ENCODE results near the gene SNAP47.

Gene SNAP47

DNA sequence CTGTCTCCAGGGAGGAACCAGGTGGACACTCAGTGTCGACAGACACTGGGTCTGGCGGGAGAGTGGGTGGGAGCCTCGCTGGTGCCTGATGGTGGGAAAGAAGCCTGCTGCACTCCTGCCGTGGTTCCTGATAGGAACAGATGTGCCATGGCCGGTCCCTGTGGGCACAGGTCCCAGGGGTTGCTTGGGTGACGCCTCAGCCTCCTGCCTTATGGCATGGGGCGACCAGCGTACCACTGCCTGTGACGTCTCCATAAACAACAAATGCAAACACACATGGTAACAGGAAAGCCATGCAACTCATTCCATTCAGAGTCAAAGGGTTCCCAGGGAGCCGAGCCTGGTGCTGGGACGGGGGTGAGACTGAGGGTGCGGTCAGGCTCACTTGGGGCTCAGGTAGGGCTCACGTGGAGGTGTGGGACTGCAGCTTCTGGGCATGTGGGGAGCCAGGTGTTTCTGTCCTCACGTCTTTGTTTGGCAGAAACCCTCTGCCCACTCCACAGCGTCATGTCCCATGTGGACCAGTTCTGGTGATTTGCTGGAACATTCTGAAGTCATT, 34.8 kb downstream of the SNAP47 start:
- no peak for DNase-seq

DNA sequence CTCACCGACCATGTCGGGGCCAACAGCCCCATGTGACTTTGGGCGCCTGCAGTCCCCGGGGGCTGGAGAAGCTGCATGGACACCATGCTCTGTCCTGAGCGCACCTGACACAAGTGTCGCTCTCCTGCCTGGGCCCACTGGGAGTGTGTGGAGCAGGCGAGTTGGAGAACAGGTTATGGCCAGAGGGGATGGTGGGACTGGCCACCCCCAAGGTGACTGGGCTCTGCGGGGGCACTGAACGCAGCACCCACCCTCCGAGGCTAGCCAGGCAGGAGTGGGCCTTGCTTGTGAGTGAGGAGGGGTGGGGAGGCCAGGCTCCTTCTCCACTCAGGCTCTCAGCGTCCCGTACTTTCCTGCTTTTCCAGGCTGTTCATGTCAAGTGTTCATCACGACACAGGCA, 35.6 kb downstream of the SNAP47 start:
- DNase-seq, result no peak

DNA sequence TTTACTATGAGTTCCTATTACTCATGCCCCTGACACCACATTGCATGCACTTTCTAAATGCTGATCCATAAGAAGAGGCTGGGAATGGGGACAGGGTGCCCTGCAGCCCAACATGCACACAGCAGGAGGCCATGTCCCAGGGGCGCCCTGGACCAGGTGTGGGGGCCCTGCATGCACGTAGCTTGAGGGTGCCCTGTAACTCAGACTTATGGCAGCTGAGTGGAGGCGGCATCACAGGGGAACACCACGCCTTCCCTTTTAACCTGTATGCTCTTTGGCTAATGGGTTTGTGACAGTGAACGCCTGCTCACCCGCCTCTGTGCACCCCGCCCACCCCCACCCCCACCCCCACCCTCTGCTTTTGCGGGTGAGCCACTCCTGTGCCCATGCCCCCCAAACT, 36.1 kb downstream of the SNAP47 start:
- no peak for DNase-seq

DNA sequence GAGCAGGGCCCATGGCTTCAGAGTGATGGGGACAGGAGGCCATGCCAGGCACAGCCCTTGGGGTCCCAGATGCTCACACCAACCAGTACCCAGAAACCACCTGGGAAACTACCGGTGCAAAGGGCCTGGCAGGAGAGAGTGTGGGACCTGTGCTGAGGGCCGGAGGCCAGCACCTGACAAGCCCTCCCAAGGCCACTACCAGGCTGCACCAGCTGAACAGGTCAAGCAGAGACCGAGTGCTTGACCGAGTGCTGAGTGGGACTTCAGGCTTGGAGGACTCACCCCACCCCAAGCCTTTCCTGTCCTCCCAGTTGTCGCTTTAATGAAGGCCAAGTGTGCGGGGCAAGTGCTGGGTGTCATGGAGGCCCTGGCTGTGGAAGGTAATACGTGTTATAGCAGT, 36.5 kb downstream of the SNAP47 start:
- no peak for DNase-seq

DNA sequence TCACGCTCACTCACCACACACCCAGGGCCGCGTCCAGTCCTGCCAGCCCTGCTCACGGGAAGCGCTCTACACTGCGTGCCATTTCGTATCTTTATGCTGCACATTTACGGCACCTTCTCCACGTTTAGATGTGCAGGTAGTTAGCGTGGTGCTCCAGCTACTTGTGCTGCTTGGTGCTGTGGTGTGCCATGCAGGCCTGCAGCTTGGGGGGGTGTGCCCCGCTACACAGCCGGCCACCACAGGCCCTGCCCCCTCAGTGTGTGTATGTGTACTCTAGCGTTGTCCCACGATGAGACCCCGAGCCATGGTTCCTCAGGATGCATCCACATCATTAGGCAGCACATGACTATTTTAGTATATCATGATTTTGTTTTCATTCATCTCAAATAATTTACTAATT, 38.3 kb downstream of the SNAP47 start:
- no peak for DNase-seq

DNA sequence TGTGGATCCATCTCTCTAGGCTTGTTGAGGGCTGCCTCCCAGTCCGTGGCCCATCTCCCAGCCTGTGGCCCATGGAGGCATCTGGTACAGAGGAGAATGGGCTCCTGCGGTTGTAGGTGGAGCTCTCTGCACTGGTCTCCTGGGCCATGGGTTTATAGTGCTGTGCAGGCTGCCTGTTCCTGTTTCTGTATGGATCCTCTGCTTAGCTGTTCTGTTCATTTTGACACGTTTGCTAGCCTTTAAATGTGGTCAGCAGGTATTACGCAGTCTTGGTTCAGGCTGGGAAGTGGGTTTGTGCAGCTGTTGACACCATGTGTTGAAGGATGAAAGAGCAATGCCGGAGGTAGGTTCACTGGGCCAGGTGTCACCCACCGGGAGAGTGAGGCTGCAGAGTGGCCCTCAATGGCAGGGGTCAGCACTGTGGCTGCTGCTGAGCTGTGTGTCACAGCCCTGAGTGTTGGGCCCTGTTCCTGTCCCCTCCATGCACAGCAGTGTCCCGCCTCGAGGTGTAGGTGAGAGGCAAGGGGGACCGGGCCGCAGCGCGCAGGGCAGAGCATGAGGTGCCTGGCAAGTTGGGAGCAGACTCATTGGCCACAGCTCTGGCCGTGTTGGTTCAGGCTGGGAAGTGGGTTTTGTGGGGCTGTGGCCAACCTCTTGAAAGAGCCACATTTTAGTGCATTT, 39.0 kb downstream of the SNAP47 start:
- no peak for DNase-seq

DNA sequence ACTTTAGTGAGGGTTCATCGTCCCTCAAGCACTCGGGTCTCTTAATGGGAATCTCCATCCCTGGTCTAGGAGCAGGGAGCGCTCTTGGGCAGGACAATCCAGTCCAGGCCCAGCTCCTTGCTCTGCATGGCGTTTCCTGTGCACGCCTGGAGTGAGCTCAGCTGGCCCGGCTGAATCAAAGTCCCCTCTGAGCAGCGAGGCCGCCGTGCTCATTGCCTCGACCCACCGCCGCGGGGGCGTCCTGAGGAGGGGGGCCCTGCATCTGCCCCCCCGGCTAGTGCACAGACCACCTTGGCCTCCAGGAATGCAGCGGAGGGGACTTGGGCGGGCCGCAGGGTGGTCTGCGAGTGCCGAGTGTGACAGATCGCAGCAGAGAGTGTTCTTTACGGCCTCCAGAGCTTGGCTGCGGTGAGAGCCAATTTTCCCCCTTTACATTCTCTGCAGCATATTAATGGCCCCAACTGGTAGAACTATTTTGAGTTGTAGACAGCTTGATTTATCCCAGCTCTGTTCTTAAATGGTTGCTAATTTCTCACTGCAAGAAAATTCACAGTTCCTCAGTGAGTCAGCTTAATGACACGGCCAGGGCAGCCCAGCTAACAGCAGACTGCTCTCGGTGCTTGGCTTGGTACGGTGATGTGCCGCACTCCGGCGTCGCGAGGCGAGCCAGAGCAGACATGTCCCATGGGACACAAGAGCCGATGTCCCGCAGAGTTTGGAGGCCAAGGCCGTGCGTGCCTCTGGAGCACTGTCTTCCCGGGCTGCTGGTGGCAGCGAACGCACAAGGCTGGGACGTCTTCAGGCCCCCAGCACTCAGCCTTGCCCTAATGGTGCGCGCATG, 39.8 kb downstream of the SNAP47 start:
- DNase-seq, result no peak

DNA sequence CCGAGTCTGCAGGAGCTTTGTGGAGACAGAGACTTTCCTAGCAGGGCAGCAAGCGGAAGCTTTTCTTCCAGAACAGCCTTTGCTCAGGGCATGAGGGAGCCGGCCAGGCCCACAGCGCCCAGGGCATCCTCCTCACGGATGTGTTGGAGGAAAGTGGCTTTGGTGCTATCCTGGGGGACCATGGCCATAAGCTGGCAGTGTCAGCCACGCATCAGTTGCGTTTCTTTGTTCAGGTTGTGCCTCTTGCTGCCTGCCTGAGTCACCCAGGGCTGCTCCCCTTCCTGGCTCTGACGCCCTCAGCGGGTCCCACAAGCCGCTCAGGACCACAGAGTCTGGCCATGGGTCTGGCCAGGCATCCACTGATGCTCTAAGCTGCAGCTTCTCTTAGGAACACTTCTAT, 40.6 kb downstream of the SNAP47 start:
- DNase-seq, result no peak

DNA sequence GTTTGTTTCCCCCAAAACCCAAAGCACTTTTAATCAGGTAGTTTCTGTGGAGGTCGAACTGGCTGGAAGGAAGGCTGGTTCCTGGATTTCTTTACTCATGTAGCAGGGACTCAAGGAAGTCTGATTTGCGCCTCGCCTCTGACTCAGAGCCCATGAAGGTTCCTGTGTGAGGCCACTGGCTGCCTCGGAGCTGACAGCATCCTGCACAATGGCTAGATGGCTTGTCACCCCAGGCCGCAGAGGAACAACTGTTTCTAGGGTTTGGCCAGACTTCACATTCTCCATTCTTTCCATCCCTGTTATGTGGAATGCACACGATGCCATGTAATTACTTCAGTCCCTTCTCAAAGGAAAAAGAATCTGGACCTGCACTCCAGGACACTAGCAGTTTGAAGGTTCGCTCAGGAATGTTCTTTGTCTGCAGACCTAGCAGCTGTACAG, 41.1 kb downstream of the SNAP47 start:
- DNase-seq, result no peak

DNA sequence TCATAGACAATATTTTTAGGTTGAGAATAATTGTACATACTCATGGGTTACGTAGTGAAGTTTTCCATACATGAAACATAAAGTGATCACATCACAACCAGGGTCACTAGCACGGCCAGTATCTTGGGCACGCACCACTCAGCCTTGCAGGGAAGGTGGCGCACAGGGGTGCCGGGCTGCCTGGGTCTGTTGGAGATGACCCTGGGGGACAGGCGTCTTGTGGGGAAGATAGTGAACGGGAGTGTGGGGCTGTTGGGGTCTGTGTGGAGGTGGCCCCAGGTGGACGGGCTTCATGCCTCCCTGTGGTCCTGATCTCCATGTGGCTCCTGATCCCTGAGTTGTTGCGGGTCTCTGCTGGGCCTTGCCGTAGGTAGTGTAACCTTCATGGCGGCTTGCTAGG, 41.9 kb downstream of the SNAP47 start:
- no peak for DNase-seq

DNA sequence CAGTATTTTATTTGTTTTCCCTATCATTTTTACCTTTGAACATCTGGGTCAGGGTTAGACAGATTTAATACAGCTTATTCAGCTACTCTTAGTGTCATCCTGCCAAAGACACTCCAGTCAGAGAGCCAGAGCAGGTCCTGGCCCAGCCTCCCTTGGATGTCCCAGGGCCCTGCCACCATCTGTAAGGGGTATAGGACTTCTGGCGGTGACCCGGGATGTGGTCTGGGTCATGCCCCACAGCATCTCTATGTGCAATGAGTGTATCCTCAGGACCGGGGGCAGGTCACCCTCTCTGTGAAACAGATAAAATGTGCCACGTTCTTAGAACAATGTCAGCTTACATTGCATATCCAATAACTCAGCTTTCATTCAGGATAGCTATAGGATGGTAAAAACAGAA, 42.4 kb downstream of the SNAP47 start:
- no peak for DNase-seq

DNA sequence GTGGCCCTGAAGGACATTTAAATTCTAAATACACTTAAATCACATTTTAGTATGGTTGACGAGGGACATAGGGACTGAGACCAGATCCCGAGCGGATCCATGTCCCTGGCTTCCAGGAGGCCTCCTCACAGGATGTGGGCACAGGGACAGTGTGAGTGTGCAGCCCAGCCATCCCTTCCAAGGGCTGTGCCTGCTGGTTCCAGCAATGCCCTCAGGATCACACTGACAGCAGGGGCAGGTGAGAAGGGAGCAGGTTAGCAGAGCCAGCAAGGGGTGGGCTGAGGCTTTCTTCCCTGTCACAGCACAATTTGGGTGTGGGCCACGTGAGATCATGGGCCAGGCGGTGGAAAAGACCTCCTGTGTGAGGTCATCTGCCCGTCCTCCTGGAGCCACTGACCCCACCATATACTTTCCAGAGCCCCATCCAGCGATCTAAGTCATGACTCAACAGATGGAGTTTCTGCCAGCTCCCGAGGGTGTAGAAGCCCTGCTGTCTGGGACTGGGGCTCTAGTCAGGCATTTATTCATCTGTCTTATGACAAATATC, 43.2 kb downstream of the SNAP47 start:
- DNase-seq, result no peak

DNA sequence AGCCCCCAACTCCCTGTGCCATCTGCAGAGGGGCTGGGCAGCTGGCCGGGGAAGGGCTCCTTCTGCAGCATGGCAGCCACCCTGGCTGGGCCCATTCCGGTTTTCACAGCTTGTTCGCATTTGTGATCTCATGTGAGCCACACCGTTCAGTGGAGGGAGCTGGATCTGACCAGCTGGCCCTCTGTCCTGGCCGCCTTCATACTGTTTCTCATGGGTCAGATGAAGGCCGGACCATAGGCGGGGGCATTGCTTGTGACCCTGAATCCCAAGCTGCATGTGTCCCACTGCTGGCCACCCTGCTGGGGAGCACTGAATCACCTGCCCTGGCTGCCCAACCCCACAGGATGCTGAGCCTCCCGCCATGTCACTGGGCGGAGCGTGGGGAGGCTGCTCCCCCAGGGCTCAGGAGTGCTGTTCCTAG, 43.8 kb downstream of the SNAP47 start:
- DNase-seq, result no peak

DNA sequence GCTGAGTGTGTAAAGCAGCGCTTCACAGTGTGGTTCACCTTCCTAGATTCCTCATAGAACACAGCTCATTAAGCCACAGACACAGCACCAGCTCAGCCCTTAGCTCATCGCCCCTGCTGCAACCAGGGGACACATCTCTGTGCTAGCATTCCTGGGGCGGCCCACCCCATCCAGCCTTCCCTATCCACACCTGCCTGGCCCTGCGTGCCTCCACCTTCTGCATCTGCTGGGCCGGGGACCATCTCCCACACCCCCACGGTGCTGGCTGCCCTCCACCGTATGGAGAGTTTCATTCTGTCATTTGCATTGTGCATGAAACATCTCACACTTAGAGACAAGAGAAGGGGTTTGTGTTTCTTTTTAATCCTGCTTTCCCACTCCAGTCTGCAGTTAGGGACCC, 44.5 kb downstream of the SNAP47 start:
- DNase-seq, result no peak

DNA sequence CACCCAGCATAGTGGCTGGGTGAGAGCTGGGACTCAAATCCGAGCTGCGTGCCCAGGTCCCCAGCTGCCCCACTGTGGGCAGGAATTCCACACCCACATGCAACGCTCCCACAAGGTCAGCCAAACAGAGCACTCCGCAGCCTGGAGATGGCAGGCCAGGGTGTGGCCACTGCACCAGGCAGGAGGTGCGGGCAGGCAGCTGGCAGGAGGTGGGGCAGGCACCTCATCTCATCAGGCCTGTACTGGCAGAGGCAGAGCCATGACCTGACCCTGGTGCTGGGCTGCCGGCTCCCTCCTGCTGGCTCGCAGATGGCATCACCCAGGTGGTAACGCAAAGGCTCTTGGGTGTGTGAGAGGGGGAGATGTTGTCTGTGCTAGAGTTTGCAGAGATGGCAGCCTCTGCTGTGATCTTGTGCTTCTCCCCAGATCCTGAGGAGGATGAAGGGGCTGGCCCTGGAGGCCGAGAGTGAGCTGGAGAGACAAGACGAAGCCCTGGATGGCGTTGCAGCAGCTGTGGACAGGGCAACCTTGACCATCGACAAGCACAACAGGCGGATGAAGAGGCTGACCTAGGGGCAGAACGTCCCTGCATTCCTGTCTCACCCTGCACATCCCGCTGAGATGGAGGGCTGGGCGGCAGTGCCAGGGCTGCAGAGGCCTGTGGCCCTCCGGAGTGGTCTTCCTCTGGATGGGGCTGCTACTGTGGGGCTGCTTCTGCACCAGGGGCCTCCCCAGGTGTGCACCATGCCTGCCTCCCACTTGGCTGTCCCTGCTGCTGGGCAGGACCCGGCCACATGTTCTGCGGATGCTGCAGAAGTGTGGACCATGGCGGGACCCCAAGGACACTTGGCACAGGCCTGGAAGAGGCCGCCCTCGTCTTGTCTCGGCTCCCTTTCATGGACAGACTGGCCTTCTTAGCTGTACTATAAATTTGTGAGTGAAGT, 45.1 kb downstream of the SNAP47 start:
- DNase-seq, result no peak

DNA sequence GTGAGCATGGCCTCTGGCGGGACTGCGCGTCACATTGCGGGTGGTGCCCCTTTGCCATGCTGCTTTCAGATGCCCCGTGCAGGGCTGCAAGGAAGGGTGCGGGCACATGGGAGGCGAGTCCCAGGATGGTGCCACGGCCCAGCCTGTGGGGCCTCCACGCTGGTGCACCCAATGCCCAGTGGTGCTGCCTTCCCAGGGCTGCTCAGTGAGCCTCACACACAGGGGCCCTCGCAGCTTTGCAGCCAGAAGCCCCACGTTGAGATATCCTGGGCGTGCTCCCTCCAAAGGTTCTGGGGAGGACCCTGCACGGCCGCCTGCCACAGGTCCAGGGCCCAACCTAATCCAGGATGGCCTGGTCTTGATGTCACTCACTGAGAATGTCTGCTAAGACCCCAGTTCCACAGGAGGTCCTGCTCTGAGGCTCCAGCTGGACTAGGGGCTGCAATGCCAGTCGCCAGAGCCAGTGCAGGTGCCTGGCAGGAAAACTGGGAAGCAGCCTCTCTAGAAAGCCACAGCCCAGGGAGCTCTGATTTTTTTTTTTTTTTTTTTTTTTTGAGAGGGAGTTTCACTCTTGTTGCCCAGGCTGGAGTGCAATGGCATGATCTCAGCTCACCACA, 46.2 kb downstream of the SNAP47 start:
- DNase-seq, result no peak

DNA sequence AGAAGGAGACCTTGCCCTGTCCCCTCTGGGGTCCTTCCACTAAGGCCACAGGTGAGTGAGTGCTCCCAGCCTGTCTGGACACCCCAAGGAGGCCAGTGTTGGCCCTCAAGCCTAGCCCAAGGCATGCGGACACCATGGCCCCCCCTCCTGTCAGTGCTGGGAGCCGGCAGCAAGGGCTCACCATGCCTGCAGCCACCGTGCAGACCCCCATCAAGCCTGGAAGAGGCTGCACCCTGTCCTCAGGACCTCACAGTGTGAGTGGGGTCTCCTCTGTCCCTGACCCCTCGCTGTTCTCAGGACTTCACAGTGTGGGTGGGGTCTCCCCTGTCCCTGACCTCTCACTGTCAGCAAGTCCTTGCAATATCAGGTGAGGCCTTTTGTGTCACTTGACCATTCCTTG, 47.0 kb downstream of the SNAP47 start:
- DNase-seq, result no peak

DNA sequence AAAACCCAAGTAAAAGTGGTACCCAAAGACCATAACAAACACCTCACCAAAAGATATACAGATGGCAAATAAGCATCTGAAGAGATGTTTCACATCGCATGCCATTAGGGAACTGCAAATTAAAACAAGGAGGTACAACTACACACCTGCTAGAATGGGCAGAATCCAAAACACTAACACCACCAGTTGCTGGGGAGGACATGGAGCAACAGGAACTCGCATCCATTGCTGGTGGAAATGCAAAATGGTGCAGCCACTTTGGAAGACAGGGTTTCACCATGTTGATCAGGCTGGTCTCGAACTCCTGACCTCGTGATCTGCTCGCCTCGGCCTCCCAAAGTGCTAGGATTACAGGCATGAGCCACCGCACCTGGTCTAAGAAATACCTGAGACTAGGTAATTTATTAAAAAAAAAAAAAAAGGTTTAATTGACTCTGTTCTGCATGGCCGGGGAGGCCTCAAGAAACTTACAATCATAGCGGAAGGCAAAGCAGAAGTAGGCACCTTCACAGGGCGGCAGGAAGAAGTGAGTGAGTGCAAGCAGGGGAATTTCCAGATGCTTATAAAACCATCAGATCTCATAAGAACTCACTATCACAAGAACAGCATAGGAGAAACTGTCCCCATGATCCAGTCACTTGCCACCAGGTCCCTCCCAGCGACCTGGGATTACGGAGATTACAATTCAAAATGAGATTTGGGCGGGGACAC, 50.0 kb downstream of the SNAP47 start:
- DNase-seq, result no peak

DNA sequence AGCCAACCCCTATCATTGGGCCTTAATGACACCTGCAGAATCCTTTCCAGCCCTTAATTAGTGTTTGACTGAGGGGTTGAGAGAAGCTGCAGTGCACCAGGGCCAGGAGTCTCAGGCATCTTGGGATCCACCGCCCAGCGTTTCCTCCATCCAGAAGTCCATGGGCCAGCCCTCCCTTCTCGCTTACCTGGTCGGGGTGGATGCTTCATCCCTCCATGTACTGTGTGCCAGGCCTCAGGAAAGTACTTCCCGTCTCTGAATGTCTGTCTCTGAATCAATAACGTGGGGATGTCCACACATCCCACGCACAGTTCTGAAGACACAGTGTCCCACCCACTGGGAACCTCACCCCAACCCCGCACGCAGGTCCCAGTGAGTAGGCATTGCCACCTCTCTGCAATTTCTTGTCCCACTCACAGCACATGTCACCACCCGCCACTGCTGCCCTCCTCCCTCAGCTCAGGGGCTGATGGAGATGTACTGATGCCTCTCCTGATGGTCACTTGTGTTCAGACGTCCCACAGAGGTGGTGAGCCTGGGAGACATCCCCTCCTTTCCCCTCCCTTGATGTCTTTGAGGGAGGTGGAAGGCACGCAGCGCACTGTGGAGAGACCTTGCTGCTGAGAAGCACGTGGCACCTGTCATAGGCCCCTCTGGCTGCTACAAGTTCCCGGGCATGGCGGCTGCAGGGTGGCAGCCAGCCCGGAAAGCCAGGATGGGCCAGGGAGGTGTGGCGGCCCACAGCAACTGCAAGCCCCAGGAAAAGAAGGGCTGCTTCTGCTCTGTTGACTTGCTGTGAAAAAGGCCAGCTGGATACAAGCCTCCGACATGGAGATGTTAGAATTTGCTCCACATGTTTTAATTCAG, 50.8 kb downstream of the SNAP47 start:
- DNase-seq, result no peak

DNA sequence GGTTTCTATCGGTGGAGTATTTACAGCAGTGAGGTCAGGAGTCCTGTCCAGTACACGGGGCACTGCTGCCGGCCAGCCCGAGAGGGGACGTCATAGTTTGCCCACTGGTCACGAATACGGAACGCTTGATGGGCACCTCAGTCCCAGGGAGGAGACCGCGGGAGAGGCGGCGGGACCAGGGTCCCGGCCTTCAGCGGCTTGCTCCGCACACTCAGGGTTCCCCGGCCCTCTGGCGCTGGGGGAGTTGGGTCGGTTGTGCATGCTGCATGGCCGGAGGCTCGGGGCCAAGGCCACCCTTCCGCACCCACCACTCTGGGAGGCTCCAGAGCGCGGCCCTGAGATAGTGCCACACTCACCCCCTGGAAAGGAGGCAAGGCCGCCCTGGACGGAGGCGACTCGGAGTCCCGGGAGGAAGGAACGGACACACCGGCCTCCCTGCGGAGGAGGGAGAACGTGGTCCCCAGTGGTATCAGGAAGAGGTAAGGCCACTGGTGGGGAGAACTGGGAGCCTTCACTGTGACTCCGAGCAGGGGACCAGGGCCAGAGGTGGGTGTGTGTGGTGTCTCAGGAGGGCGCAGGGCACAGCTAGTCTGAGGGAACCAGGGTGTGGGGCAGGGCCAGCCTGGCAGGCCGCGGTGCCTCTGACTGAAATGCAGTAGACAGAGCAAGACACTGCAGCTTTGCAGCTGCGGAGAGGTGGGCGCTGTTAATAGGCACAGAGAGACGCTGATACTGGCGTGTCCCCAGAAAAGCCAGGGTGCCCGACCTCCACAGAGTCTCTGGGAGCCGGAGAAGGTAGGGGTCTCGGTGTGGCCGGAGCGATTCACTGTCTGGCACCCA, 51.7 kb downstream of the SNAP47 start:
- DNase-seq, result no peak
